PC-3 (cell line): Measurements from ENCODE around the gene CDH26.

Experiments
- EZH2 ChIP-seq: fragments of 300-600 bp; sonication (generic); IDR thresholded peaks from one replicate; pipeline ENCODE4 v1.6.1; 2017; ENCODE audit warnings: antibody characterized with exemption, mild to moderate bottlenecking, low read length; ENCODE audit not compliant: unreplicated experiment
- TF ChIP-seq, protein P1 (sequence below): fragments of 300-600 bp; sonication (generic); conservative IDR thresholded peaks from 2 replicates; pipeline ENCODE4 v1.5.1; 2017; ENCODE audit warnings: antibody characterized with exemption, low read depth, mild to moderate bottlenecking, low read length

DNA sequence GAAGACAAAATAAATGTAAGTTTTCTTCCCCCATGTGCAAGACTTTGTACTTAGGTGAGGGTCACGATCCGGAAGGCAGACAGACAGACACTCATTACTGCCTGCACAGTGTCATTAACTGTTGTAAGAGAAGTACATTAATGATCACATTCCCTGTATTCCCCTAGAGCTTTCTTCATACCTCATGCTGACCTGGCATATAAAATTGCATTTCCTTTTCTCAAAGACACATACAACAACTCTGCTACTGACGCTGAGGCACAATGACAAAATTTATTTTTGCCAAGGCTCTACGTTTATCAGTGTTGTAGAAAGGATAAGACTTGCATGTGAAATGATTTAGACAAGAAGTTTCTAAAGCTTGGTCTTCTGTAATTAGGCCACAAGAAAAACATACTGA is 21.8 kb upstream of the CDH26 start:
- TF ChIP-seq, protein P1, sequence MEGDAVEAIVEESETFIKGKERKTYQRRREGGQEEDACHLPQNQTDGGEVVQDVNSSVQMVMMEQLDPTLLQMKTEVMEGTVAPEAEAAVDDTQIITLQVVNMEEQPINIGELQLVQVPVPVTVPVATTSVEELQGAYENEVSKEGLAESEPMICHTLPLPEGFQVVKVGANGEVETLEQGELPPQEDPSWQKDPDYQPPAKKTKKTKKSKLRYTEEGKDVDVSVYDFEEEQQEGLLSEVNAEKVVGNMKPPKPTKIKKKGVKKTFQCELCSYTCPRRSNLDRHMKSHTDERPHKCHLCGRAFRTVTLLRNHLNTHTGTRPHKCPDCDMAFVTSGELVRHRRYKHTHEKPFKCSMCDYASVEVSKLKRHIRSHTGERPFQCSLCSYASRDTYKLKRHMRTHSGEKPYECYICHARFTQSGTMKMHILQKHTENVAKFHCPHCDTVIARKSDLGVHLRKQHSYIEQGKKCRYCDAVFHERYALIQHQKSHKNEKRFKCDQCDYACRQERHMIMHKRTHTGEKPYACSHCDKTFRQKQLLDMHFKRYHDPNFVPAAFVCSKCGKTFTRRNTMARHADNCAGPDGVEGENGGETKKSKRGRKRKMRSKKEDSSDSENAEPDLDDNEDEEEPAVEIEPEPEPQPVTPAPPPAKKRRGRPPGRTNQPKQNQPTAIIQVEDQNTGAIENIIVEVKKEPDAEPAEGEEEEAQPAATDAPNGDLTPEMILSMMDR = no peak
- no peak for TF ChIP-seq EZH2
